ENCODE results near the gene RASSF8.

- TF ChIP-seq, protein P1, sequence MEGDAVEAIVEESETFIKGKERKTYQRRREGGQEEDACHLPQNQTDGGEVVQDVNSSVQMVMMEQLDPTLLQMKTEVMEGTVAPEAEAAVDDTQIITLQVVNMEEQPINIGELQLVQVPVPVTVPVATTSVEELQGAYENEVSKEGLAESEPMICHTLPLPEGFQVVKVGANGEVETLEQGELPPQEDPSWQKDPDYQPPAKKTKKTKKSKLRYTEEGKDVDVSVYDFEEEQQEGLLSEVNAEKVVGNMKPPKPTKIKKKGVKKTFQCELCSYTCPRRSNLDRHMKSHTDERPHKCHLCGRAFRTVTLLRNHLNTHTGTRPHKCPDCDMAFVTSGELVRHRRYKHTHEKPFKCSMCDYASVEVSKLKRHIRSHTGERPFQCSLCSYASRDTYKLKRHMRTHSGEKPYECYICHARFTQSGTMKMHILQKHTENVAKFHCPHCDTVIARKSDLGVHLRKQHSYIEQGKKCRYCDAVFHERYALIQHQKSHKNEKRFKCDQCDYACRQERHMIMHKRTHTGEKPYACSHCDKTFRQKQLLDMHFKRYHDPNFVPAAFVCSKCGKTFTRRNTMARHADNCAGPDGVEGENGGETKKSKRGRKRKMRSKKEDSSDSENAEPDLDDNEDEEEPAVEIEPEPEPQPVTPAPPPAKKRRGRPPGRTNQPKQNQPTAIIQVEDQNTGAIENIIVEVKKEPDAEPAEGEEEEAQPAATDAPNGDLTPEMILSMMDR (IDR thresholded peaks at IDR 0.05; ENCODE audit: low read depth, low read length): no peak
- no peak for TF ChIP-seq EZH2phosphoT487 (IDR thresholded peaks at IDR 0.05; ENCODE audit: low read depth)
These were observed 79.2 kb downstream of the RASSF8 start for GRCh38 chr12:26037615-26038220.
